ENCODE measurements around the gene MB.

Gene MB

DNA sequence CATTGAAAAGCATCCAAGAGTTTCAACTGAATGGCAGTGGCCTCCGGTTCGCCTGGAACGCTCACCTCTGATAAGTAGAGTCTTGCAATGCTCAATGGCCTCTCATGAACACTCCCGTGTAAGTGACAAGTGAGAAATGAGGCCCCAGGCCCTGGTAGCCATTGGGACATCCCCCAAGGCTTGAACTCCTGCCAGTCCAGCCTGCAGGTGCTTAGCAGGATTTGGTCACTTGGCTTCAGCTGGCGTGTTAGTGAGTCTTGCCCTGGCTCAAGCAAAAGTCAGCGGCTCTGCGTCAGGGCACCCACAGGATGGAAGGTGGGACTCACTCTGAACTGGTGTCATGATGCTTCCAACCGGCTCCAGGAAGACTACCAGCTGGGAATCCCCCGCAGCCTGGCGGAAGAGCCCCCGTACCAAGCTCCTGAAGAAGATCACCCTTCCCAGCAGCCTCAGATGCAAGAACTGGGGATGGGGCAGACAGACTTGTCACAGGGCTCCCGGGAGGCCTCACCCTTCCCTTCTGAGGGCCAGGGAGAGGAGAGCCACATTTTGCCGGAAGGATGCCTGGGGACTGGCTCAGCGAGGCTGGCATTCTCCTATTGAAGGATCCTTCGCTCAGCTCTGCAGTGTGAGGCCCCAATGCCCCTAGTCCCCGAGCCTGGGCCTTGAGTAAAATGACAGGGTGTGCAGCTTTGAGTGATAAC lies 19.3 kb downstream of the MB start:
- Histone ChIP-seq H3K36me3 (ENCODE audit: insufficient read depth) (no peaks in the 10 kb centered on the region), H3K27ac (no peak overlapping the region), H2AFZ (ENCODE audit: low read depth) (no peak overlapping the region), H3K27me3 (ENCODE audit: insufficient read depth, low read depth) (no peaks in the 10 kb centered on the region), H3K4me1 (ENCODE audit: low read depth, poor library complexity, severe bottlenecking) (no peaks in the 10 kb centered on the region), H3K4me2 (no peak overlapping the region), H3K9ac (no peak overlapping the region), H3K4me3 (IDR thresholded peaks at IDR 0.05; ENCODE audit: insufficient read depth, low read depth, low read length) (no peak overlapping the region), H4K20me1 (ENCODE audit: insufficient read depth) (no peaks in the 10 kb centered on the region), H3K79me2 (ENCODE audit: insufficient read depth, low read depth) (no peaks in the 10 kb centered on the region)
- TF ChIP-seq, protein P1, sequence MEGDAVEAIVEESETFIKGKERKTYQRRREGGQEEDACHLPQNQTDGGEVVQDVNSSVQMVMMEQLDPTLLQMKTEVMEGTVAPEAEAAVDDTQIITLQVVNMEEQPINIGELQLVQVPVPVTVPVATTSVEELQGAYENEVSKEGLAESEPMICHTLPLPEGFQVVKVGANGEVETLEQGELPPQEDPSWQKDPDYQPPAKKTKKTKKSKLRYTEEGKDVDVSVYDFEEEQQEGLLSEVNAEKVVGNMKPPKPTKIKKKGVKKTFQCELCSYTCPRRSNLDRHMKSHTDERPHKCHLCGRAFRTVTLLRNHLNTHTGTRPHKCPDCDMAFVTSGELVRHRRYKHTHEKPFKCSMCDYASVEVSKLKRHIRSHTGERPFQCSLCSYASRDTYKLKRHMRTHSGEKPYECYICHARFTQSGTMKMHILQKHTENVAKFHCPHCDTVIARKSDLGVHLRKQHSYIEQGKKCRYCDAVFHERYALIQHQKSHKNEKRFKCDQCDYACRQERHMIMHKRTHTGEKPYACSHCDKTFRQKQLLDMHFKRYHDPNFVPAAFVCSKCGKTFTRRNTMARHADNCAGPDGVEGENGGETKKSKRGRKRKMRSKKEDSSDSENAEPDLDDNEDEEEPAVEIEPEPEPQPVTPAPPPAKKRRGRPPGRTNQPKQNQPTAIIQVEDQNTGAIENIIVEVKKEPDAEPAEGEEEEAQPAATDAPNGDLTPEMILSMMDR (conservative IDR thresholded peaks at IDR 0.05; ENCODE audit: low read depth, low read length), result no peak

DNA sequence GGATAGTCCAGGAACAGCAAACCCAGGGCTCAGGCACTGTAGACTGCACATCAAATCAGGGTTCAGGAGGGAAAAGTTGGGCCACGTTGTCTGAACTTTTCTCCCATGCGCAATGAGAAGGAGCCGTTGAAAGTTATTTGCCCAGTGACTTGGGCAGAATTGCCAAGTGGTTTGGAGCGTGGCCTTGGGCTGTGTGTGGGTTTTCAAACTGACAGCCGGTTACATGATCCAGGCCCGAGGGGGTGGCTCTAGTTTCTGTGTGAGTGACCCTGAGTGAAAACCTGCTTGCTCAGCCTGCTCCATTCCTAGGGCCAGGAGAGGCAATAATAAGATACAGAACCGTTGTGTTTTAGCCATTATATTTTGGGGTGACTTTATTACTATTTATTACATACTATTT lies 20.3 kb downstream of the MB start:
- Histone ChIP-seq H3K4me2 (no peak overlapping the region), H3K27me3 (ENCODE audit: insufficient read depth, low read depth) (no peaks in the 10 kb centered on the region), H3K27ac (no peak overlapping the region), H3K36me3 (ENCODE audit: insufficient read depth) (no peaks in the 10 kb centered on the region), H3K4me1 (ENCODE audit: low read depth, poor library complexity, severe bottlenecking) (no peaks in the 10 kb centered on the region), H3K79me2 (ENCODE audit: insufficient read depth, low read depth) (no peaks in the 10 kb centered on the region), H2AFZ (ENCODE audit: low read depth) (no peak overlapping the region), H3K9ac (no peak overlapping the region), H3K4me3 (IDR thresholded peaks at IDR 0.05; ENCODE audit: insufficient read depth, low read depth, low read length) (no peak overlapping the region), H4K20me1 (ENCODE audit: insufficient read depth) (no peaks in the 10 kb centered on the region)
- TF ChIP-seq, protein P1 (conservative IDR thresholded peaks at IDR 0.05; ENCODE audit: low read depth, low read length), result no peak

DNA sequence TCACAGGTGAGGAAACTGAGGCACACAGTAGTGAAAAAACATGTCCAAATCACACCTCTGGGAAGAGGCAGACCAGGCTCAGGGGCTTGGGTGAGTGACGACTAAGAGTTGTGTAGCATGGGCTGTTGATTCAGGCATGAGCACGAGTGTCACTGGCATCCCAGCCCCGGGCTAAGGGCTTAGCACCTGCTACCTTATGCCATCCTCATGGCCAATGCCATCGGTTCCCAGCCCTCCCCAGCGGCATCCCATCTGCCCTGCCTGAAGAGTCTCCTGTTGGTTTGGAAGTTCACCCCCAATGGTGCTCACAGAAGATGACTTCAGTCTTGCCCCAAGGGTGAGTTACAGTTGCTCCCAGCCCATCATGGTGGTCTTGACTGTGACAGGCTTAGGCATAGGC lies 22.4 kb downstream of the MB start:
- no peak overlapping the region for H3K27ac ChIP-seq

DNA sequence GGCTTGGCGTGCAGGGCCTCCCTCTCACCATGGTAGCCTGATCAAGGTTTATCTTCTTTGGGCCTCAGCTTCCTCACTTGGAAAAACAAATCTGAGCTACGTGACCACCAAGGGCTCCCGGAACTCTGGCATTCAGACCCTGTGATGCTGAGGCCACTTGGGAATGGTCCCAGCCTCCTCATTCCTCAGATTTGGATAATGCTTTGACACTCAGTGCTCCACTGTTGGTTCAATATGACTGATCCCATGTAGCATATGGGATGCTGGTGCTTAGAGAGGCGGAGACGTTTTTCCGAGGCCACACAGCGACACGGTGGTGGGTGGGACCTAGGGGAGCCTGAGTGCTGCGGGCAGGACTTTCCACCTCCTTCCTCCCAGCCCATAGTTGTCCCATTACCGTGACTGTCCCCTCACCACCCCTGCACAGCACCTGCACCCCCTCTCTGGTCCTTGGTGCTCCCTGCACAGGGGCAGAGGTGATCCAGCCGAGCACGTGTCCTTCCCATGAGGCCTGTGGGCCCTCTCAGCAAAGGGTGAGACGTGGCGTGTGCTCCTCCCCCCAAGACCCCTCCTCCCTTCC lies 23.1 kb downstream of the MB start:
- Histone ChIP-seq H3K27ac (no peak overlapping the region), H3K9ac (no peak overlapping the region), H3K4me1 (ENCODE audit: low read depth, poor library complexity, severe bottlenecking) (no peaks in the 10 kb centered on the region), H2AFZ (ENCODE audit: low read depth) (no peak overlapping the region), H4K20me1 (ENCODE audit: insufficient read depth) (no peaks in the 10 kb centered on the region), H3K36me3 (ENCODE audit: insufficient read depth) (no peaks in the 10 kb centered on the region), H3K27me3 (ENCODE audit: insufficient read depth, low read depth) (no peaks in the 10 kb centered on the region), H3K4me3 (IDR thresholded peaks at IDR 0.05; ENCODE audit: insufficient read depth, low read depth, low read length) (no peak overlapping the region), H3K4me2 (no peak overlapping the region), H3K79me2 (ENCODE audit: insufficient read depth, low read depth) (no peaks in the 10 kb centered on the region)
- TF ChIP-seq, protein P1 (conservative IDR thresholded peaks at IDR 0.05; ENCODE audit: low read depth, low read length), result no peak

More for the DNA sequence above, 22.4 kb downstream of the MB start:
- Histone ChIP-seq H3K79me2 (ENCODE audit: insufficient read depth, low read depth) (no peaks in the 10 kb centered on the region), H3K36me3 (ENCODE audit: insufficient read depth) (no peaks in the 10 kb centered on the region), H3K9ac (no peak overlapping the region), H3K4me1 (ENCODE audit: low read depth, poor library complexity, severe bottlenecking) (no peaks in the 10 kb centered on the region), H3K4me3 (IDR thresholded peaks at IDR 0.05; ENCODE audit: insufficient read depth, low read depth, low read length) (no peak overlapping the region), H3K27me3 (ENCODE audit: insufficient read depth, low read depth) (no peaks in the 10 kb centered on the region), H2AFZ (ENCODE audit: low read depth) (no peak overlapping the region), H4K20me1 (ENCODE audit: insufficient read depth) (no peaks in the 10 kb centered on the region), H3K4me2 (no peak overlapping the region)
- TF ChIP-seq, protein P1 (conservative IDR thresholded peaks at IDR 0.05; ENCODE audit: low read depth, low read length), result no peak
